GM06990 (cell line): Measurements from ENCODE around the gene PPP1R3E.

Source experiments
- DNase-seq: peaks from one replicate; pipeline ENCODE4 v3.0.0-alpha.2; 2011; ENCODE audit not compliant: insufficient read length; ENCODE audit errors: extremely low read depth
- H3K27me3 ChIP-seq: replicated peaks from 2 replicates; pipeline ENCODE4 v1.6.0; 2011; ENCODE audit warnings: low read length; ENCODE audit not compliant: control insufficient read depth, insufficient read depth
- H3K36me3 ChIP-seq: 2 replicates; pipeline ENCODE4 v1.5.1; 2011; ENCODE audit warnings: low read length; ENCODE audit not compliant: control insufficient read depth, insufficient read depth
- H3K4me3 ChIP-seq: replicated peaks from 2 replicates; pipeline ENCODE4 v1.5.1; 2011; ENCODE audit warnings: low read depth, mild to moderate bottlenecking, control low read depth, low read length
- TF ChIP-seq, protein P1 (sequence below): IDR thresholded peaks from 2 replicates; pipeline ENCODE4 v1.5.1; 2011; ENCODE audit warnings: low read length, control low read depth, mild to moderate bottlenecking, inconsistent platforms; ENCODE audit not compliant: insufficient read depth, poor library complexity, severe bottlenecking

Gene PPP1R3E, protein sequence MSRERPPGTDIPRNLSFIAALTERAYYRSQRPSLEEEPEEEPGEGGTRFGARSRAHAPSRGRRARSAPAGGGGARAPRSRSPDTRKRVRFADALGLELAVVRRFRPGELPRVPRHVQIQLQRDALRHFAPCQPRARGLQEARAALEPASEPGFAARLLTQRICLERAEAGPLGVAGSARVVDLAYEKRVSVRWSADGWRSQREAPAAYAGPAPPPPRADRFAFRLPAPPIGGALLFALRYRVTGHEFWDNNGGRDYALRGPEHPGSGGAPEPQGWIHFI

DNA sequence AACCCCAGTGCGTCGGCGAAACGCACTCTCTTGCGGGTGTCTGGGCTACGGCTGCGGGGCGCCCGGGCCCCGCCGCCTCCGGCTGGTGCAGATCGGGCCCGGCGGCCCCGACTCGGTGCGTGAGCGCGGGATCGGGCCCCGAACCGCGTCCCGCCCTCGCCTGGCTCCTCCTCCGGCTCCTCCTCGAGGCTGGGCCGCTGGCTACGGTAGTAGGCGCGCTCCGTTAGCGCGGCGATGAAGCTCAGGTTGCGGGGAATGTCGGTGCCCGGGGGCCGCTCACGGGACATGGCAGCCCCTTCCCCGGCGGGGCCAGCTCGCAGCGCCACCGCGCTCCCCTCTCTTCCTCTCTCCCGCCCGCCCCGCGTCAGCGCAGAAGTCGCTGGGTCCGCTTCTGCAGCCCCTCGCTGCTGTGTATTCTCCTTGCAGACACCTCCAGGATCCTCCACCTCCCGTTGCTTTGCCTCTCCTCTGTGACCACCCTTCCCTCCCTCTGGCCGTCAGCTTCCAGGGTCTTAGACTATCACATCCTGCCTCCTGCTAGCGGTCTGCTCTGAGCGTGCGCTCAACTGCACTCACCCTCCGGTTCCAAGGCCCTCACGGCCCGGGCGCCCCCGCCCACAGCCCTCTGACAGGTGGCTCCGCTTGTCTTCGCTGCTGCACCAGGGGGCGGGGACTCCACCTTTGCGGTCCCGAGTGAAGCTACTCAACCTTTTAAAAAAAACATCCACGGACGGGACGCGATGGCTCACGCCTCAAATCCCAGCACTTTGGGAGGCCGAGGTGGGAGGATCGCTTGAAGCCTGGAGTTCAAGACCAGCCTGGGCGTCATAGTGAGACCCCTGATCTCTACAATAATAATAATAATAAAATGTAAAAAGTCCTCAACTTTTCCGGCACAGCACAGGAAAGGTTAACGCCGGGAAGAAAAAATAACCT is at the start of gene PPP1R3E:
Gene PPP1R3E (minus strand): TSS at position 570 of the 936 bp plus-strand sequence. CDS start 283 bp downstream, at position 287.
- DNase-seq, result peak; percentile 89
- TF ChIP-seq, protein P1, sequence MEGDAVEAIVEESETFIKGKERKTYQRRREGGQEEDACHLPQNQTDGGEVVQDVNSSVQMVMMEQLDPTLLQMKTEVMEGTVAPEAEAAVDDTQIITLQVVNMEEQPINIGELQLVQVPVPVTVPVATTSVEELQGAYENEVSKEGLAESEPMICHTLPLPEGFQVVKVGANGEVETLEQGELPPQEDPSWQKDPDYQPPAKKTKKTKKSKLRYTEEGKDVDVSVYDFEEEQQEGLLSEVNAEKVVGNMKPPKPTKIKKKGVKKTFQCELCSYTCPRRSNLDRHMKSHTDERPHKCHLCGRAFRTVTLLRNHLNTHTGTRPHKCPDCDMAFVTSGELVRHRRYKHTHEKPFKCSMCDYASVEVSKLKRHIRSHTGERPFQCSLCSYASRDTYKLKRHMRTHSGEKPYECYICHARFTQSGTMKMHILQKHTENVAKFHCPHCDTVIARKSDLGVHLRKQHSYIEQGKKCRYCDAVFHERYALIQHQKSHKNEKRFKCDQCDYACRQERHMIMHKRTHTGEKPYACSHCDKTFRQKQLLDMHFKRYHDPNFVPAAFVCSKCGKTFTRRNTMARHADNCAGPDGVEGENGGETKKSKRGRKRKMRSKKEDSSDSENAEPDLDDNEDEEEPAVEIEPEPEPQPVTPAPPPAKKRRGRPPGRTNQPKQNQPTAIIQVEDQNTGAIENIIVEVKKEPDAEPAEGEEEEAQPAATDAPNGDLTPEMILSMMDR, result no peak
- no peaks in the 10 kb centered on the region for H3K27me3 ChIP-seq

DNA sequence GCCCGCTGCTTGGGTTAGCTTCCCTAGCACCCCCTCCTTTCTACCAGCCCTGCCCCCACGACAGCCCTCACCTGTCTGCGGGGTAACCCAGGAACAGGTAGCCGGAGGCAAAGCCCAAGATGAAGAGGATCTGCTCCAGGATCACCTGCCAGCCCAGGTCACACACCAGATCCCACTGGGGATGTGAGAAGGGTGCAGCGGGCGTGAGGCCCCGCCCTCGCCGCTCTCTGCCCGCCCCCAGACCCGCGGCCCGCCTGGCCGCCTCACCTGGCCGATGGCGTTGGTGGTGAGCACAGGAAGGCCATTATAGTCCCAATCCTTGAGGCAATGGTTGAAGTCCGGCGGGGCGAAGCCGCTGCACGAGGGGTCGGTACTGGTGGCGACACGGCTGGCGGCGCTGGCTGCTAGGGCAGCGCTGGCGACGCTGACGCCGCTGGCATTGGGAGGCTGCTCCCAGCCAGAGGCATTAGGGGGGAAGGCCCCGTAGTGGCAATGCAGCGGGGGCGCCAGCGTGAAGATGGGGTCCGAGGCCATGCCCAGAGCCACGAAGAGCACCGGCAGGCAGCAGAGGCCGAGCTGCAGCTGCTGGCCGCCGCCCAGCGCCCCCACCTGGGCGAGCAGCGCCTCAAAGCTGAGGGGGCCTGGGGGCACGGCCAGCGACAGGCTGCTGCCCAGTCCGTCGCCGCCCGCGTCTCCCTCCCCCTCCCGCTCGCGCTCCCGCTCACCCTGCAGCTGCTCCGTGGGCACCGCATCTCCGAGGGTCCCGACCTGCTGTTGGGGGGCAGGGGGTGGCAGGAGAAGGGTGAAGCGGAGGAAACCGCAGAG is 49.2 kb upstream of the PPP1R3E start:
- DNase-seq, result no peak
- TF ChIP-seq, protein P1, result no peak
- H3K27me3 ChIP-seq, result peaks cover 7% of the 10 kb centered on the region
- H3K4me3 ChIP-seq, result no peak overlapping the region; the same call in 1 of the 2 replicates
- H3K36me3 ChIP-seq, result no peaks in the 10 kb centered on the region

More for the DNA sequence above, at the start of gene PPP1R3E:
- Histone ChIP-seq H3K4me3 (peak within 1 kb of the TSS; percentile 82), H3K36me3 (peaks cover 3% of the 10 kb centered on the region)

DNA sequence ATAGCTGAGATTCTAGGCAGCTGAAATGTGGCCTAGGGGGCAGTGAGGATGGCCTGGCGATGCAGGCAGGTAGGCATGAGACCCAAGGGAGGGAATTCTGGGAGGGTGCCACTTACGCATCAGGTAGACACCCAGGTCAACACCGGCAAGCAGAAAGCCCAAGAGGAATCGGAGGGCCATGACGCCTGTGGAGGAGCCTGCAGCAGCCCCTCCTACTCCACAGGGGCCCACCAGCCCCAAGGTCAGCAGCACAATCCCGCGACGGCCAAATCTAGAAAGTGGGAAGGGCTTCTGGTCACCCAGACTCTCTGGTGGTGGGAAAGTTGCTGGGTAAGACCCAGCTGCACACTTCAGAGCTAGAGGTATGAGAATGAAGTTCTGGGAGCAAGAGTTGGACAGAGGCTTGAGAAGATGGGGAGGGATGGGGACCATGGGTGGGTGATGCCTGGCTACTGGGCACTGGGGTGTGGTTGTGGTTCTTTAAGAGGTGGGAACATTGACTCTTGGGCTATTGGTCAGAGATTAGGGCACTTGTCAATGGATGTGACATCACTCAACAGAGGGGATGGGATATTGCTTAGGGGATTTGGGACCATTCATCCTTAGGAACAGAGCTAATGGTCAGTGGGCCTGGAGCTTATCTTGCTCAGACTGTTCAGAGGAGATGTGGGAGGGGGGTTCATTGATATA is 46.6 kb upstream of the PPP1R3E start:
- DNase-seq, result no peak
- H3K4me3 ChIP-seq, result no peak overlapping the region
- peaks cover 6% of the 10 kb centered on the region for H3K27me3 ChIP-seq
- TF ChIP-seq, protein P1, result no peak
- H3K36me3 ChIP-seq, result no peaks in the 10 kb centered on the region

DNA sequence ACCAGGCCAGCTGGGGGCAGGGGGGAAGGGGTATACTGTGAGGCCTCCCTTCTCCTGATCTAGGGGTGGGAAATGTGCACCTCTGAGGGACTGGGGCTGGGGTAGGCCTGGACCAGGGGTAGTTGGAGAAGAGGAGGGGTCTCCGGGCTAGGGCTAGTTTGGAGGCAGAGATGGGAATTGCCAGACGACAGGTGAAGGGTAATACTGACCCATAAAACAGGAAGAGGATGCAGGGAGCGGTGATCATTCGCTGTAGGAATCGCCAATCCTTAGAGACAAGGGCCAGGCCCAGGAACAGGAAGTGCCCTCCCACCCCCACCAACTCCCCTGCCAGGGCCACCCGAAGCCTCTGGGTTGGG is 45.6 kb upstream of the PPP1R3E start:
- TF ChIP-seq, protein P1, result no peak
- no peak for DNase-seq
- H3K36me3 ChIP-seq, result no peaks in the 10 kb centered on the region
- no peak overlapping the region for H3K4me3 ChIP-seq
- H3K27me3 ChIP-seq, result peaks cover 2% of the 10 kb centered on the region
